PC-3 (cell line): ENCODE measurements around the gene MVK. TPM values are rescaled to one million over a fixed set of nuclear protein-coding genes. Genes with fewer than 3 reads are reported as not detected.

ENCODE experiments used
- ATAC-seq: fragments of 200-7000 bp; cut with Tn5 transposase; 2 replicates; pipeline ENCODE4 v1.9.1; 2020; ENCODE audit warnings: mild to moderate bottlenecking, moderate library complexity
- BruUV-seq: library from RNA; stranded (reverse); fragments of 400-500 nt; replicated peaks from 2 replicates; lab custom pipeline; 2021; lab: Mats Ljungman, UMichigan
- CTCF ChIA-PET: fragments of 300-600 bp; sonication (Branson Sonifier 250); formaldehyde crosslinking; loops from one replicate; lab custom pipeline; 2022; ENCODE audit warnings: antibody characterized with exemption; lab: Charles Lee
- POLR2A ChIA-PET: fragments of 300-600 bp; sonication (Branson Sonifier 250); formaldehyde crosslinking; loops from one replicate; lab custom pipeline; 2022; ENCODE audit warnings: antibody characterized with exemption; ENCODE audit not compliant: unreplicated experiment; lab: Charles Lee
- DNase-seq: peaks from one replicate; pipeline ENCODE4 v3.0.0-alpha.2; 2015
- H2AFZ ChIP-seq: fragments of 300-600 bp; sonication (generic); 2 replicates; pipeline ENCODE4 v1.6.0; 2016; ENCODE audit warnings: antibody characterized with exemption, low read length
- H3F3A ChIP-seq: fragments of 300-600 bp; sonication (generic); one replicate; pipeline ENCODE4 v1.6.0; 2017; ENCODE audit warnings: antibody characterized with exemption, low read length, control low read depth, mild to moderate bottlenecking; ENCODE audit not compliant: unreplicated experiment
- H3K27ac ChIP-seq: fragments of 300-600 bp; sonication (generic); 2 replicates; pipeline ENCODE4 v1.5.1; 2016; ENCODE audit warnings: mild to moderate bottlenecking, low read length
- H3K27me3 ChIP-seq: fragments of 300-600 bp; sonication (generic); 2 replicates; pipeline ENCODE4 v1.6.1; 2016; ENCODE audit warnings: low read length, mixed read lengths
- H3K36me3 ChIP-seq: fragments of 300-600 bp; sonication (generic); 2 replicates; pipeline ENCODE4 v1.6.1; 2016; ENCODE audit warnings: low read depth, mixed run types, low read length, mixed read lengths
- H3K4me1 ChIP-seq: fragments of 300-600 bp; sonication (generic); 2 replicates; pipeline ENCODE4 v1.5.1; 2016; ENCODE audit warnings: low read length; ENCODE audit not compliant: insufficient read depth
- H3K4me2 ChIP-seq: fragments of 300-600 bp; sonication (generic); 2 replicates; pipeline ENCODE4 v1.6.0; 2016; ENCODE audit warnings: low read length
- H3K4me3 ChIP-seq: fragments of 300-600 bp; sonication (generic); 2 replicates; pipeline ENCODE4 v1.5.1; 2016; ENCODE audit warnings: mild to moderate bottlenecking, low read length, mixed read lengths
- H3K79me2 ChIP-seq: fragments of 300-600 bp; sonication (generic); 2 replicates; pipeline ENCODE4 v1.6.1; 2017; ENCODE audit warnings: low read length, mixed read lengths
- H3K9ac ChIP-seq: fragments of 300-600 bp; sonication (generic); 2 replicates; pipeline ENCODE4 v1.6.0; 2016; ENCODE audit warnings: mild to moderate bottlenecking, low read length
- H3K9me2 ChIP-seq: fragments of 300-600 bp; sonication (generic); replicated peaks from 2 replicates; pipeline ENCODE4 v1.6.1; 2016; ENCODE audit warnings: mixed run types, low read length, mixed read lengths
- H3K9me3 ChIP-seq: fragments of 300-600 bp; sonication (generic); 2 replicates; pipeline ENCODE4 v1.6.1; 2016; ENCODE audit warnings: low read length, mixed read lengths
- H4K20me1 ChIP-seq: fragments of 300-600 bp; sonication (generic); 2 replicates; pipeline ENCODE4 v1.6.1; 2016; ENCODE audit warnings: low read length, mixed read lengths
- EZH2 ChIP-seq: fragments of 300-600 bp; sonication (generic); IDR thresholded peaks from one replicate; pipeline ENCODE4 v1.6.1; 2017; ENCODE audit warnings: antibody characterized with exemption, mild to moderate bottlenecking, low read length; ENCODE audit not compliant: unreplicated experiment
- EZH2phosphoT487 ChIP-seq: fragments of 300-600 bp; sonication (generic); IDR thresholded peaks from 2 replicates; pipeline ENCODE4 v1.6.1; 2018; ENCODE audit warnings: mild to moderate bottlenecking, antibody characterized with exemption, low read length, borderline replicate concordance
- intact Hi-C: fragments of 100-400 bp; cut with micrococcal nuclease; formaldehyde crosslinking; loops from 2 replicates; pipeline ENCODE4 v1.9.0; 2023
- total RNA-seq: library from RNA; depleted of rRNA; stranded (reverse); fragments of >200 nt; gene quantifications from 2 replicates; pipeline ENCODE4 v1.2.3, GENCODE V29; 2014
- TF ChIP-seq, protein P1 (sequence below): fragments of 300-600 bp; sonication (generic); conservative IDR thresholded peaks from 2 replicates; pipeline ENCODE4 v1.5.1; 2017; ENCODE audit warnings: antibody characterized with exemption, low read depth, mild to moderate bottlenecking, low read length

The MVK gene
- total RNA-seq, 1 experiment from 2014 or later = 47.8 TPM

DNA sequence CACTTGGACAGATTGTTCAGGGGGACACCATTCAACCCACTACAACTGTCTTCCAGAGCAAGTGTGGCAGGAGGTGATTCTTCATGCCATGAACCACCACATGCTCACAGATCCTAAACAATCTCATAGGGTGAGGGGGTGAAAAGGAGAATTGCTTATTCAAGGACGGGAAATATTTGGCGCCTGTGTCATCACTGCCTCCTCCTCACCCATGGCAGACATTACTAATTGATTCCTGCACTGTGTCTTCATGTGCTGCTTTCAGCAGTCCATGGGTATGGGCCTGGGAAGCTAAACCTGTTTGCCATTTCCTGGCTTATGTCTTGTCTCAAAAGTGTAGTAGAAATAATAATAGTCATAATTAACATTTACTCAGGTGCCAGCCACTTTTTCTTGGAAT, 31.6 kb upstream of the MVK start:
- intact Hi-C loops = no loop called here
- H3F3A ChIP-seq = no peaks in the 10 kb centered on the region
- H3K27ac ChIP-seq = no peak overlapping the region
- no peak overlapping the region for H2AFZ ChIP-seq
- DNase-seq (peak; percentile 55), ATAC-seq (no peak)
- TF ChIP-seq, protein P1, sequence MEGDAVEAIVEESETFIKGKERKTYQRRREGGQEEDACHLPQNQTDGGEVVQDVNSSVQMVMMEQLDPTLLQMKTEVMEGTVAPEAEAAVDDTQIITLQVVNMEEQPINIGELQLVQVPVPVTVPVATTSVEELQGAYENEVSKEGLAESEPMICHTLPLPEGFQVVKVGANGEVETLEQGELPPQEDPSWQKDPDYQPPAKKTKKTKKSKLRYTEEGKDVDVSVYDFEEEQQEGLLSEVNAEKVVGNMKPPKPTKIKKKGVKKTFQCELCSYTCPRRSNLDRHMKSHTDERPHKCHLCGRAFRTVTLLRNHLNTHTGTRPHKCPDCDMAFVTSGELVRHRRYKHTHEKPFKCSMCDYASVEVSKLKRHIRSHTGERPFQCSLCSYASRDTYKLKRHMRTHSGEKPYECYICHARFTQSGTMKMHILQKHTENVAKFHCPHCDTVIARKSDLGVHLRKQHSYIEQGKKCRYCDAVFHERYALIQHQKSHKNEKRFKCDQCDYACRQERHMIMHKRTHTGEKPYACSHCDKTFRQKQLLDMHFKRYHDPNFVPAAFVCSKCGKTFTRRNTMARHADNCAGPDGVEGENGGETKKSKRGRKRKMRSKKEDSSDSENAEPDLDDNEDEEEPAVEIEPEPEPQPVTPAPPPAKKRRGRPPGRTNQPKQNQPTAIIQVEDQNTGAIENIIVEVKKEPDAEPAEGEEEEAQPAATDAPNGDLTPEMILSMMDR = no peak
- TF ChIP-seq EZH2phosphoT487 = no peak
- TF ChIP-seq EZH2 = no peak
- no peak overlapping the region for H3K9ac ChIP-seq
- no peaks in the 10 kb centered on the region for H3K9me3 ChIP-seq
- no TSS peak for BruUV-seq
- H3K4me2 ChIP-seq = no peak overlapping the region
- no peak overlapping the region for H3K4me3 ChIP-seq
- H4K20me1 ChIP-seq = no peaks in the 10 kb centered on the region
- POLR2A ChIA-PET = no interaction called here
- no peaks in the 10 kb centered on the region for H3K79me2 ChIP-seq
- CTCF ChIA-PET = no interaction called here
- no peaks in the 10 kb centered on the region for H3K9me2 ChIP-seq
- H3K36me3 ChIP-seq = no peaks in the 10 kb centered on the region
- H3K4me1 ChIP-seq = peaks cover 40% of the 10 kb centered on the region
- no peaks in the 10 kb centered on the region for H3K27me3 ChIP-seq

DNA sequence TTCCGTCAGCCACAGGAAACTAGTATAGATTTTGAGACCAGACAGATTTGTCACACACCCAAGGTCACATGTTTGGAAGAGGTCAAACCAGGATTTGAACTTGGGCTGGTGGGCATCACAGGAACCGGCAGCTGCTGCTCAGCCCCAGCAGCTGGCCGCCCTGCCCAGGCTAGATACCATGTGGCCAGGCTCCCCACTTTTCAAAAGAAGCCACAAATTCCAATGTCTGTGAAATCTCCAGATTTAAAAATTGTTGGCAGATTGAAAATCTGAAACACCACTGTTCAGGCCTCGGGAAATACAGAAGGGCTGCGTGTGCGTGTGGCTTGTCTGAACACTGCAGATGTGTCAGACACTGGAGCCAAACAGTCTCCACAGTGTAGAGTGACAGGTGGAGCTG, 30.7 kb upstream of the MVK start:
- Histone ChIP-seq H3K4me2 (no peak overlapping the region), H3K9me2 (no peaks in the 10 kb centered on the region), H2AFZ (no peak overlapping the region), H3K9me3 (no peaks in the 10 kb centered on the region), H3K9ac (no peak overlapping the region), H4K20me1 (no peaks in the 10 kb centered on the region), H3K36me3 (no peaks in the 10 kb centered on the region), H3K4me1 (peaks cover 40% of the 10 kb centered on the region), H3K79me2 (no peaks in the 10 kb centered on the region), H3F3A (no peaks in the 10 kb centered on the region), H3K4me3 (no peak overlapping the region), H3K27me3 (no peaks in the 10 kb centered on the region), H3K27ac (no peak overlapping the region)
- no TSS peak for BruUV-seq
- DNase-seq (no peak), ATAC-seq (no peak)
- ChIA-PET CTCF (no interaction called here), POLR2A (no interaction called here)
- TF ChIP-seq, protein P1 = no peak
- TF ChIP-seq EZH2phosphoT487 (no peak), EZH2 (no peak)
- intact Hi-C loops = no loop called here

DNA sequence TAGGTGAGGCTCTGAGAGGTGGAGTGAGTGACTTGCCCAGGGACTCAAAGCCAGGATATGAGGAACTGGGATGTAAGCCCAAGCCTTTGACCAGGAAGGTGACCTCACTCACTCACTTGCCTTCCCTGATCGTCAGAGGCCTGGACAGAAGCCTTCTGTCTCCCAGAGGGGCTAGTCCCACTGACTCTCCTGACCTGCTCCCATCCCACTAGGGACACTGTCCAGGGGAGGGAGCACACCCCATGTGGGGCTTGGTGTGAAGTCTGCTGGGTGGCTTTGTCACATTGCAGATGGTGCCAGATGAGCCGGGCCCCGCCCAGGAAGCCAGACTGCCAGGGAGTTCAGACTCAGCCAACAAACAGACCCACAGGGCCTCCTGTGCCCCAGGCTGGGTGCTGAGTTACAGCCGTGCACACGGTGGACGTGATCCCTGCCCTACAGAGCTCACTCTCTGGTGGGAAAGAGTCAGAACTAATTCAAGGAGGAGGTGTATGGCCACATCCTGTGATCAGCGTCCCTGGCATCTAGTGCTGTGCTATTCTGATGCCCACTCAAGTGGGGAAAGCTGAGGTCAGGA, 28.6 kb upstream of the MVK start:
- DNase-seq (peak; percentile 94), ATAC-seq (peak; percentile 96)
- Histone ChIP-seq H3K9me3 (no peaks in the 10 kb centered on the region), H3K36me3 (no peaks in the 10 kb centered on the region), H3K4me3 (no peak overlapping the region), H3F3A (no peaks in the 10 kb centered on the region), H4K20me1 (no peaks in the 10 kb centered on the region), H3K9me2 (no peaks in the 10 kb centered on the region), H2AFZ (peak overlapping the region; percentile 69), H3K4me2 (peak overlapping the region; percentile 40), H3K27me3 (no peaks in the 10 kb centered on the region), H3K4me1 (peaks cover 29% of the 10 kb centered on the region), H3K79me2 (no peaks in the 10 kb centered on the region), H3K27ac (peak overlapping the region; percentile 91), H3K9ac (peak overlapping the region; percentile 58)
- CTCF ChIA-PET = no interaction called here
- no TSS peak for BruUV-seq
- POLR2A ChIA-PET = no interaction called here
- intact Hi-C loops = no loop called here
- no peak for TF ChIP-seq EZH2
- TF ChIP-seq, protein P1 = no peak
- no peak for TF ChIP-seq EZH2phosphoT487
